Measurements from ENCODE around the gene FMOD. TPM values are rescaled to one million over a fixed set of nuclear protein-coding genes. Genes with fewer than 3 reads are reported as not detected.
A peak's percentile ranks its signal among the peaks of the same experiment; 100 is the strongest.

The FMOD gene
- total RNA-seq, 1 donor from 2014 or later = not detected

GRCh38 chr1:203378556-203379245 lies 27.8 kb upstream of the FMOD start:
- Histone ChIP-seq H3K9me3 (ENCODE audit: low read depth) (no peaks in the 10 kb centered on the region), H3K27me3 (no peaks in the 10 kb centered on the region), H3K4me2 (no peak overlapping the region), H3K79me2 (ENCODE audit: low read depth) (no peaks in the 10 kb centered on the region), H3F3A (ENCODE audit: low read depth) (no peaks in the 10 kb centered on the region), H3K4me1 (no peaks in the 10 kb centered on the region), H2AFZ (replicated peaks) (no peak overlapping the region), H3K9ac (no peak overlapping the region), H3K4me3 (no peak overlapping the region), H3K36me3 (no peaks in the 10 kb centered on the region), H4K20me1 (ENCODE audit: low read depth) (no peaks in the 10 kb centered on the region), H3K27ac (no peak overlapping the region)
- Mint-ChIP-seq H3K4me1 (peaks cover 13% of the 10 kb centered on the region), H3K4me3 (no peak overlapping the region), H3K27me3 (ENCODE audit: insufficient read depth, low read depth) (peaks cover 8% of the 10 kb centered on the region), H3K27ac (no peak overlapping the region), H3K9me3 (no peaks in the 10 kb centered on the region), H3K36me3 (no peaks in the 10 kb centered on the region)
- DNase-seq (ENCODE audit: low spot score) = no peak
- TF ChIP-seq, protein P1, sequence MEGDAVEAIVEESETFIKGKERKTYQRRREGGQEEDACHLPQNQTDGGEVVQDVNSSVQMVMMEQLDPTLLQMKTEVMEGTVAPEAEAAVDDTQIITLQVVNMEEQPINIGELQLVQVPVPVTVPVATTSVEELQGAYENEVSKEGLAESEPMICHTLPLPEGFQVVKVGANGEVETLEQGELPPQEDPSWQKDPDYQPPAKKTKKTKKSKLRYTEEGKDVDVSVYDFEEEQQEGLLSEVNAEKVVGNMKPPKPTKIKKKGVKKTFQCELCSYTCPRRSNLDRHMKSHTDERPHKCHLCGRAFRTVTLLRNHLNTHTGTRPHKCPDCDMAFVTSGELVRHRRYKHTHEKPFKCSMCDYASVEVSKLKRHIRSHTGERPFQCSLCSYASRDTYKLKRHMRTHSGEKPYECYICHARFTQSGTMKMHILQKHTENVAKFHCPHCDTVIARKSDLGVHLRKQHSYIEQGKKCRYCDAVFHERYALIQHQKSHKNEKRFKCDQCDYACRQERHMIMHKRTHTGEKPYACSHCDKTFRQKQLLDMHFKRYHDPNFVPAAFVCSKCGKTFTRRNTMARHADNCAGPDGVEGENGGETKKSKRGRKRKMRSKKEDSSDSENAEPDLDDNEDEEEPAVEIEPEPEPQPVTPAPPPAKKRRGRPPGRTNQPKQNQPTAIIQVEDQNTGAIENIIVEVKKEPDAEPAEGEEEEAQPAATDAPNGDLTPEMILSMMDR (IDR thresholded peaks at IDR 0.05) = no peak
- no peak for TF ChIP-seq EZH2 (IDR thresholded peaks at IDR 0.05)
- TF ChIP-seq EZH2phosphoT487 (IDR thresholded peaks at IDR 0.05) = no peak

DNA sequence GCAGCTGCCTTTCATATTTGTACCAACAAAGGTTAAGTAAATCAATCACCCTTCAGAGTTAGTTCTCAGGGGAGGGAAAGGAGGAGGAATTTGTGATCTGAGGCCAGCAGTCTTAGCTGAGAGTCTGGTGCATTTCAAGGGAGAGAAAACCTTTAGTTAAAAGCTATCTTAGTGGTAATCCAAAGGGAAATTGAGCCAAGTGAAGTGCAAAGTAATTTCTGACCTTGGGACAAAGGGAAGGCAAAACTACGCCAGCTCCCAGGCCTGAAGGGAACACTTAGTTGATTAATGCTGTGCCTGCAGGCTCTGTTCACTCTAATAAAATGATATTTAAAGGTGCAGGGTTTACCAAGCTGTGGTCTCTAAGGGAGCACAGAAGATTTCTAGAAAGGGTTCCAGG lies 23.1 kb upstream of the FMOD start:
- no peak for DNase-seq (ENCODE audit: low spot score)
- Histone ChIP-seq H3F3A (ENCODE audit: low read depth) (peaks cover 3% of the 10 kb centered on the region), H3K4me3 (no peak overlapping the region), H3K9ac (no peak overlapping the region), H2AFZ (replicated peaks) (no peak overlapping the region), H3K27me3 (no peaks in the 10 kb centered on the region), H4K20me1 (ENCODE audit: low read depth) (no peaks in the 10 kb centered on the region), H3K36me3 (no peaks in the 10 kb centered on the region), H3K4me2 (no peak overlapping the region), H3K79me2 (ENCODE audit: low read depth) (no peaks in the 10 kb centered on the region), H3K27ac (no peak overlapping the region), H3K9me3 (ENCODE audit: low read depth) (no peaks in the 10 kb centered on the region), H3K4me1 (peaks cover 3% of the 10 kb centered on the region)
- Mint-ChIP-seq H3K4me1 (peaks cover 7% of the 10 kb centered on the region), H3K27ac (peak overlapping the region; percentile 4), H3K9me3 (no peaks in the 10 kb centered on the region), H3K36me3 (no peaks in the 10 kb centered on the region), H3K4me3 (no peak overlapping the region), H3K27me3 (ENCODE audit: insufficient read depth, low read depth) (peaks cover 7% of the 10 kb centered on the region)
- TF ChIP-seq EZH2phosphoT487 (IDR thresholded peaks at IDR 0.05) = no peak
- TF ChIP-seq, protein P1 (IDR thresholded peaks at IDR 0.05) = no peak
- no peak for TF ChIP-seq EZH2 (IDR thresholded peaks at IDR 0.05)

GRCh38 chr1:203373002-203373401 lies 22.1 kb upstream of the FMOD start:
- Mint-ChIP-seq H3K9me3 (no peaks in the 10 kb centered on the region), H3K27me3 (ENCODE audit: insufficient read depth, low read depth) (peaks cover 8% of the 10 kb centered on the region), H3K4me1 (peaks cover 10% of the 10 kb centered on the region), H3K27ac (no peak overlapping the region), H3K4me3 (no peak overlapping the region), H3K36me3 (no peaks in the 10 kb centered on the region)
- TF ChIP-seq EZH2 (IDR thresholded peaks at IDR 0.05) (no peak), EZH2phosphoT487 (IDR thresholded peaks at IDR 0.05) (no peak)
- TF ChIP-seq, protein P1 (IDR thresholded peaks at IDR 0.05) = no peak
- no peak overlapping the region for H2AFZ ChIP-seq (replicated peaks)
- H3K4me1 ChIP-seq = peaks cover 3% of the 10 kb centered on the region
- DNase-seq (ENCODE audit: low spot score) = no peak
- no peak overlapping the region for H3K27ac ChIP-seq
- H3K4me3 ChIP-seq = no peak overlapping the region
- peaks cover 3% of the 10 kb centered on the region for H3F3A ChIP-seq (ENCODE audit: low read depth)
- H4K20me1 ChIP-seq (ENCODE audit: low read depth) = no peaks in the 10 kb centered on the region
- H3K36me3 ChIP-seq = no peaks in the 10 kb centered on the region
- H3K79me2 ChIP-seq (ENCODE audit: low read depth) = no peaks in the 10 kb centered on the region
- no peaks in the 10 kb centered on the region for H3K9me3 ChIP-seq (ENCODE audit: low read depth)
- no peak overlapping the region for H3K9ac ChIP-seq
- no peaks in the 10 kb centered on the region for H3K27me3 ChIP-seq
- no peak overlapping the region for H3K4me2 ChIP-seq

All from neural progenitor cell (in vitro differentiated cells).